Central memory CD8-positive, alpha-beta T cell (primary cell): Measurements from ENCODE around the gene EIPR1.
"Not testable (repeated sequence)": the region's sequence is repeated elsewhere in the genome, so short reads cannot be mapped to it uniquely, and the experiment has no call there.

ENCODE experiments used
- ATAC-seq: fragments of 150-1000 bp; cut with Tn5 transposase; replicated peaks from 2 replicates; pipeline ENCODE4 v1.10.0; 2022; ENCODE audit warnings: mild to moderate bottlenecking, moderate FRiP score, moderate number of reproducible peaks; ENCODE audit not compliant: poor library complexity, severe bottlenecking; ENCODE audit errors: extremely low read depth
- DNase-seq, 2 donors: peaks; one replicate each; pipeline ENCODE4 v3.0.0; 2021; ENCODE audit warnings: low spot score in 2 of 2
- H3K27ac Mint-ChIP-seq: one replicate; pipeline ENCODE4 v1.8.0; 2022; ENCODE audit warnings: low read depth, mild to moderate bottlenecking, moderate library complexity, mixed read lengths
- H3K27me3 Mint-ChIP-seq: one replicate; pipeline ENCODE4 v1.8.0; 2022; ENCODE audit warnings: mixed read lengths
- H3K36me3 Mint-ChIP-seq: one replicate; pipeline ENCODE4 v1.8.0; 2022; ENCODE audit warnings: mild to moderate bottlenecking, moderate library complexity, mixed read lengths; ENCODE audit not compliant: insufficient read depth
- H3K4me1 Mint-ChIP-seq: one replicate; pipeline ENCODE4 v1.8.0; 2022; ENCODE audit warnings: mixed read lengths
- H3K4me3 Mint-ChIP-seq: one replicate; pipeline ENCODE4 v1.8.0; 2022; ENCODE audit warnings: mild to moderate bottlenecking, moderate library complexity, mixed read lengths
- H3K9me3 Mint-ChIP-seq: one replicate; pipeline ENCODE4 v1.8.0; 2022; ENCODE audit warnings: mixed read lengths

Gene EIPR1

GRCh38 chr2:3368261-3368722 is 9.3 kb downstream of the EIPR1 start:
- H3K36me3 Mint-ChIP-seq: no peaks in the 10 kb centered on the region
- no peak overlapping the region for H3K4me3 Mint-ChIP-seq
- peaks cover 21% of the 10 kb centered on the region for H3K4me1 Mint-ChIP-seq
- no peak for DNase-seq
- H3K27ac Mint-ChIP-seq: no peak overlapping the region
- no peaks in the 10 kb centered on the region for H3K9me3 Mint-ChIP-seq
- no peaks in the 10 kb centered on the region for H3K27me3 Mint-ChIP-seq
- ATAC-seq: no peak

GRCh38 chr2:3365219-3365618 is 12.4 kb downstream of the EIPR1 start:
- Mint-ChIP-seq H3K27me3 (no peaks in the 10 kb centered on the region), H3K27ac (no peak overlapping the region), H3K9me3 (no peaks in the 10 kb centered on the region), H3K4me3 (no peak overlapping the region), H3K4me1 (peaks cover 46% of the 10 kb centered on the region), H3K36me3 (peaks cover 1% of the 10 kb centered on the region)
- DNase-seq (no peak), ATAC-seq (no peak)

- Mint-ChIP-seq H3K27ac (peak overlapping the region; percentile 38), H3K27me3 (no peaks in the 10 kb centered on the region), H3K4me1 (peaks cover 52% of the 10 kb centered on the region), H3K36me3 (peaks cover 2% of the 10 kb centered on the region), H3K4me3 (no peak overlapping the region), H3K9me3 (no peaks in the 10 kb centered on the region)
- ATAC-seq (no peak), DNase-seq (no peak)
Observed at GRCh38 chr2:3361518-3362389, 15.9 kb downstream of the EIPR1 start.

- H3K27ac Mint-ChIP-seq: peak overlapping the region; percentile 10
- H3K27me3 Mint-ChIP-seq: no peaks in the 10 kb centered on the region
- H3K9me3 Mint-ChIP-seq: no peaks in the 10 kb centered on the region
- peaks cover 4% of the 10 kb centered on the region for H3K36me3 Mint-ChIP-seq
- H3K4me3 Mint-ChIP-seq: no peak overlapping the region
- DNase-seq (no peak), ATAC-seq (no peak)
- H3K4me1 Mint-ChIP-seq: peaks cover 40% of the 10 kb centered on the region
Observed at GRCh38 chr2:3357926-3358325, 19.7 kb downstream of the EIPR1 start.

GRCh38 chr2:3357446-3357845 is 20.2 kb downstream of the EIPR1 start:
- DNase-seq, H3K27me3 Mint-ChIP-seq, H3K36me3 Mint-ChIP-seq, ATAC-seq, H3K9me3 Mint-ChIP-seq, H3K4me3 Mint-ChIP-seq: not testable (repeated sequence)
- peak overlapping the region; percentile 10 for H3K27ac Mint-ChIP-seq
- peaks cover 35% of the 10 kb centered on the region for H3K4me1 Mint-ChIP-seq

GRCh38 chr2:3356799-3357198 is 20.8 kb downstream of the EIPR1 start:
- H3K4me1 Mint-ChIP-seq: peaks cover 29% of the 10 kb centered on the region
- H3K9me3 Mint-ChIP-seq: peaks cover 5% of the 10 kb centered on the region
- H3K4me3 Mint-ChIP-seq: no peak overlapping the region
- no peak for DNase-seq
- ATAC-seq: no peak
- no peaks in the 10 kb centered on the region for H3K27me3 Mint-ChIP-seq
- H3K36me3 Mint-ChIP-seq: peaks cover 7% of the 10 kb centered on the region
- H3K27ac Mint-ChIP-seq: peak overlapping the region; percentile 13

- Mint-ChIP-seq H3K27me3 (no peaks in the 10 kb centered on the region), H3K4me1 (peaks cover 22% of the 10 kb centered on the region), H3K36me3 (peaks cover 9% of the 10 kb centered on the region), H3K4me3 (no peak overlapping the region), H3K27ac (peak overlapping the region; percentile 13), H3K9me3 (peaks cover 5% of the 10 kb centered on the region)
- no peak for DNase-seq
- ATAC-seq: no peak
Observed at GRCh38 chr2:3355951-3356569, 21.6 kb downstream of the EIPR1 start.

GRCh38 chr2:3354986-3355385 is 22.6 kb downstream of the EIPR1 start:
- Mint-ChIP-seq H3K27ac (no peak overlapping the region), H3K9me3 (peaks cover 10% of the 10 kb centered on the region), H3K4me3 (no peak overlapping the region), H3K27me3 (no peaks in the 10 kb centered on the region), H3K4me1 (peaks cover 11% of the 10 kb centered on the region), H3K36me3 (peaks cover 7% of the 10 kb centered on the region)
- ATAC-seq: no peak
- DNase-seq: no peak

- H3K36me3 Mint-ChIP-seq: peaks cover 10% of the 10 kb centered on the region
- peak overlapping the region; percentile 73 for H3K27ac Mint-ChIP-seq
- H3K27me3 Mint-ChIP-seq: no peaks in the 10 kb centered on the region
- ATAC-seq (no peak), DNase-seq (no peak)
- no peak overlapping the region for H3K4me3 Mint-ChIP-seq
- H3K9me3 Mint-ChIP-seq: peaks cover 10% of the 10 kb centered on the region
- peaks cover 12% of the 10 kb centered on the region for H3K4me1 Mint-ChIP-seq
Observed at GRCh38 chr2:3349211-3349693, 28.4 kb downstream of the EIPR1 start.

- Mint-ChIP-seq H3K4me1 (peaks cover 12% of the 10 kb centered on the region), H3K9me3 (peaks cover 10% of the 10 kb centered on the region), H3K36me3 (peaks cover 10% of the 10 kb centered on the region), H3K27ac (no peak overlapping the region), H3K27me3 (no peaks in the 10 kb centered on the region), H3K4me3 (no peak overlapping the region)
- no peak for DNase-seq
- ATAC-seq: no peak
Observed at GRCh38 chr2:3348767-3349166, 28.9 kb downstream of the EIPR1 start.

GRCh38 chr2:3345621-3346020 is 32.0 kb downstream of the EIPR1 start:
- no peak for ATAC-seq
- Mint-ChIP-seq H3K36me3 (peaks cover 3% of the 10 kb centered on the region), H3K4me3 (no peak overlapping the region), H3K27me3 (no peaks in the 10 kb centered on the region), H3K27ac (no peak overlapping the region), H3K9me3 (peaks cover 5% of the 10 kb centered on the region), H3K4me1 (peaks cover 17% of the 10 kb centered on the region)
- no peak for DNase-seq

- Mint-ChIP-seq H3K9me3 (no peaks in the 10 kb centered on the region), H3K4me1 (peaks cover 17% of the 10 kb centered on the region), H3K27me3 (no peaks in the 10 kb centered on the region), H3K36me3 (peaks cover 3% of the 10 kb centered on the region), H3K27ac (no peak overlapping the region), H3K4me3 (no peak overlapping the region)
- ATAC-seq: no peak
- DNase-seq: no peak
Observed at GRCh38 chr2:3344897-3345296, 32.7 kb downstream of the EIPR1 start.

- Mint-ChIP-seq H3K27me3 (no peaks in the 10 kb centered on the region), H3K36me3 (peaks cover 3% of the 10 kb centered on the region), H3K9me3 (no peaks in the 10 kb centered on the region), H3K27ac (peak overlapping the region; percentile 4), H3K4me1 (peaks cover 17% of the 10 kb centered on the region), H3K4me3 (no peak overlapping the region)
- no peak for ATAC-seq
- DNase-seq: no peak
Observed at GRCh38 chr2:3343012-3343411, 34.6 kb downstream of the EIPR1 start.
